22Rv1 (cell line): ENCODE measurements around the gene MAP7.

Source experiments
- ZFX ChIP-seq: fragments of 450-650 bp; IDR thresholded peaks from 2 replicates; pipeline ENCODE4 v1.6.1; 2017; ENCODE audit warnings: antibody characterized with exemption, borderline replicate concordance
- TF ChIP-seq, protein P1 (sequence below): fragments of 450-650 bp; IDR thresholded peaks from 2 replicates; pipeline ENCODE4 v1.5.1; 2017; ENCODE audit warnings: mild to moderate bottlenecking

DNA sequence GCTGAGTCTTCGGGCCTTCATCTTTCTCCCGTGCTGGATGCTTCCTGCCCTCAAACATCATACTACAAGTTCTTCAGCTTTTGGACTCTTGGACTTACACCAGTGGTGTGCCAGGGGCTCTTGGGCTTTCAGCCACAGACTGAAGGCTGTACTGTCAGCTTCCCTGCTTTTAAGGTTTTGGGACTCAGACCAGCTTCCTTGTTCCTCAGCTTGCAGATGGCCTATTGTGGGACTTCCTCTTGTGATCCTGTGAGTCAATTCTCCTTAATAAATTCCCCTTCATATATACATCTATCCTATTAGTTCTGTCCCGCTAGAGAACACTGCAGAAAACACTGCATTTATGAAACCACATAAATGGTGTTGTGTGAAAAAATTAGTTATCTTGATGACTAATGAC is 246.7 kb downstream of the MAP7 start:
- TF ChIP-seq, protein P1, sequence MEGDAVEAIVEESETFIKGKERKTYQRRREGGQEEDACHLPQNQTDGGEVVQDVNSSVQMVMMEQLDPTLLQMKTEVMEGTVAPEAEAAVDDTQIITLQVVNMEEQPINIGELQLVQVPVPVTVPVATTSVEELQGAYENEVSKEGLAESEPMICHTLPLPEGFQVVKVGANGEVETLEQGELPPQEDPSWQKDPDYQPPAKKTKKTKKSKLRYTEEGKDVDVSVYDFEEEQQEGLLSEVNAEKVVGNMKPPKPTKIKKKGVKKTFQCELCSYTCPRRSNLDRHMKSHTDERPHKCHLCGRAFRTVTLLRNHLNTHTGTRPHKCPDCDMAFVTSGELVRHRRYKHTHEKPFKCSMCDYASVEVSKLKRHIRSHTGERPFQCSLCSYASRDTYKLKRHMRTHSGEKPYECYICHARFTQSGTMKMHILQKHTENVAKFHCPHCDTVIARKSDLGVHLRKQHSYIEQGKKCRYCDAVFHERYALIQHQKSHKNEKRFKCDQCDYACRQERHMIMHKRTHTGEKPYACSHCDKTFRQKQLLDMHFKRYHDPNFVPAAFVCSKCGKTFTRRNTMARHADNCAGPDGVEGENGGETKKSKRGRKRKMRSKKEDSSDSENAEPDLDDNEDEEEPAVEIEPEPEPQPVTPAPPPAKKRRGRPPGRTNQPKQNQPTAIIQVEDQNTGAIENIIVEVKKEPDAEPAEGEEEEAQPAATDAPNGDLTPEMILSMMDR, result no peak
- no peak for TF ChIP-seq ZFX
